Type B pancreatic cell (in vitro differentiated cells): Measurements from ENCODE around the gene HRH3. TPM values are rescaled to one million over a fixed set of nuclear protein-coding genes. Genes with fewer than 3 reads are reported as not detected.

Experiments used
- DNase-seq: peaks from one replicate; pipeline ENCODE4 v3.0.0; 2021; ENCODE audit warnings: mixed read lengths; ENCODE audit not compliant: unreplicated experiment; ENCODE audit errors: extremely low spot score
- H3K27ac Mint-ChIP-seq: 2 replicates; pipeline ENCODE4 v1.8.0; 2021; ENCODE audit warnings: mild to moderate bottlenecking, mixed read lengths
- H3K27me3 Mint-ChIP-seq: 2 replicates; pipeline ENCODE4 v1.8.0; 2021; ENCODE audit warnings: mixed read lengths
- H3K36me3 Mint-ChIP-seq: 2 replicates; pipeline ENCODE4 v1.8.0; 2021; ENCODE audit warnings: mixed read lengths
- H3K4me1 Mint-ChIP-seq: one replicate; pipeline ENCODE4 v1.8.0; 2021; ENCODE audit warnings: mixed read lengths; ENCODE audit not compliant: unreplicated experiment
- H3K4me3 Mint-ChIP-seq: 2 replicates; pipeline ENCODE4 v1.8.0; 2021; ENCODE audit warnings: mild to moderate bottlenecking, mixed read lengths
- H3K9me3 Mint-ChIP-seq: 2 replicates; pipeline ENCODE4 v1.8.0; 2021; ENCODE audit warnings: mixed read lengths
- CTCF ChIP-seq: fragments of 200-600 bp; sonication (generic); conservative IDR thresholded peaks from 2 replicates; pipeline ENCODE4 v1.5.0; 2021; ENCODE audit warnings: antibody characterized with exemption, mild to moderate bottlenecking
- total RNA-seq: library from RNA; stranded (reverse); gene quantifications from 2 replicates; pipeline ENCODE4 v1.2.1, GENCODE V29; 2021; ENCODE audit warnings: low replicate concordance

The HRH3 gene
- total RNA-seq, 1 donor from 2014 or later: 0.53 TPM

GRCh38 chr20:62202083-62202395 lies 18.0 kb downstream of the HRH3 start:
- H3K27ac Mint-ChIP-seq: no peak overlapping the region
- H3K9me3 Mint-ChIP-seq: no peaks in the 10 kb centered on the region
- no peaks in the 10 kb centered on the region for H3K27me3 Mint-ChIP-seq
- no peak overlapping the region for H3K4me3 Mint-ChIP-seq
- TF ChIP-seq CTCF: no peak
- peaks cover 16% of the 10 kb centered on the region for H3K36me3 Mint-ChIP-seq
- no peaks in the 10 kb centered on the region for H3K4me1 Mint-ChIP-seq
- DNase-seq: no peak

GRCh38 chr20:62201173-62202082 lies 18.6 kb downstream of the HRH3 start:
- no peak for DNase-seq
- Mint-ChIP-seq H3K27ac (no peak overlapping the region), H3K4me3 (no peak overlapping the region), H3K9me3 (no peaks in the 10 kb centered on the region), H3K4me1 (no peaks in the 10 kb centered on the region), H3K36me3 (peaks cover 16% of the 10 kb centered on the region), H3K27me3 (no peaks in the 10 kb centered on the region)
- no peak for TF ChIP-seq CTCF

DNA sequence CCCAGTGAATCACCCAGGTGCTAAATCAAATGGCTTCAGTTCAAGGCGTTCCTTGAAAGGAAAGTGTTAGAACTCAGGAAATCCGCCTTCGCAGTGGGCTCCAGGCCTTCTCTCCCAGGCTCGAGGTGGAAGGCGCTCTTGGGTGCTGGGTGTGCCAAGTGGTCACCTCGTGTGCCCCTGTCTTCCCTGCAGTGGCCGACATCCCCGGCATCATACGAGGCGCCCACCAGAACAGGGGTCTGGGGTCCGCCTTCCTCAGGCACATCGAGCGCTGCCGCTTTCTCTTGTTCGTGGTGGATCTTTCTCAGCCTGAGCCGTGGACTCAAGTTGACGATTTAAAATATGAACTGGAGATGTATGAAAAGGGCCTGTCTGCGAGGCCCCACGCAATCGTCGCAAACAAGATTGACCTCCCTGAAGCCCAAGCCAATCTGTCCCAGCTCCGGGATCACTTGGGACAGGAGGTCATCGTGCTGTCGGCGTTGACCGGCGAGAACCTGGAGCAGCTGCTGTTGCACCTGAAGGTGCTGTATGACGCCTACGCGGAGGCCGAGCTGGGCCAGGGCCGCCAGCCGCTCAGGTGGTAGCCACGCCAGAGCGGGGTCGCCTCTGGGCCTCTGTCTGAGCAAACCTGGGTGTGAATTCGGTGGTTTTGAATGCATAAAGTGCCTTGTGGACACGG lies 19.4 kb downstream of the HRH3 start:
- no peak for DNase-seq
- Mint-ChIP-seq H3K27ac (no peak overlapping the region), H3K4me3 (no peak overlapping the region), H3K9me3 (no peaks in the 10 kb centered on the region), H3K4me1 (no peaks in the 10 kb centered on the region), H3K36me3 (peaks cover 18% of the 10 kb centered on the region), H3K27me3 (no peaks in the 10 kb centered on the region)
- TF ChIP-seq CTCF: no peak

GRCh38 chr20:62198931-62199330 lies 21.1 kb downstream of the HRH3 start:
- Mint-ChIP-seq H3K27me3 (no peaks in the 10 kb centered on the region), H3K9me3 (no peaks in the 10 kb centered on the region), H3K27ac (no peak overlapping the region), H3K4me1 (no peaks in the 10 kb centered on the region), H3K4me3 (no peak overlapping the region), H3K36me3 (peaks cover 20% of the 10 kb centered on the region)
- DNase-seq: no peak
- TF ChIP-seq CTCF: no peak

DNA sequence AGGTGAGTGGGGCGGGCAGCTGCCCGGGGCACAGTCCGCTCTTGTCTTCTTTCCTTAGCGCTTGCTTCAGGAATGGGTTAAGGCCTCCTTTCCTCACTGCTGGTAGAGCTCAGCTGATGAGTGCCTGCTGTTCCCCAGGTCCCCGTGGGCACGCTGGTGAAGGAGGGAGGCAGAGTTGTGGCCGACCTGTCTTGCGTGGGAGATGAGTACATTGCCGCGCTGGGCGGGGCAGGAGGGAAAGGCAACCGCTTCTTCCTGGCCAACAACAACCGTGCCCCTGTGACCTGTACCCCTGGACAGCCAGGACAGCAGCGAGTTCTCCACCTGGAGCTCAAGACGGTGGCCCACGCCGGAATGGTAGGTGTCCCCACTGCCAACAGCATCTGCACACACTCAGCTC lies 21.6 kb downstream of the HRH3 start:
- Mint-ChIP-seq H3K4me1 (no peaks in the 10 kb centered on the region), H3K27me3 (no peaks in the 10 kb centered on the region), H3K4me3 (no peak overlapping the region), H3K9me3 (no peaks in the 10 kb centered on the region), H3K27ac (no peak overlapping the region), H3K36me3 (peaks cover 20% of the 10 kb centered on the region)
- DNase-seq: no peak
- TF ChIP-seq CTCF: no peak
